ENCODE measurements around the gene ADM.
A peak's percentile ranks its signal among the peaks of the same experiment; 100 is the strongest.

Gene ADM

GRCh38 chr11:10320736-10321465 is 16.0 kb downstream of the ADM start:
- no peak for DNase-seq
- no peak overlapping the region for H3K4me3 ChIP-seq (ENCODE audit: insufficient read depth, low read depth, low read length, poor library complexity, severe bottlenecking)
- H3K27me3 ChIP-seq (replicated peaks; ENCODE audit: control insufficient read depth, insufficient read depth, low read length, poor library complexity, severe bottlenecking), result no peaks in the 10 kb centered on the region
- no peaks in the 10 kb centered on the region for H3K36me3 ChIP-seq (ENCODE audit: control insufficient read depth, insufficient read depth, low read length)
- H3K4me1 ChIP-seq (ENCODE audit: control insufficient read depth, insufficient read depth, low read length, poor library complexity, severe bottlenecking), result no peaks in the 10 kb centered on the region
- no peaks in the 10 kb centered on the region for H3K9me3 ChIP-seq (ENCODE audit: control insufficient read depth, low read length)
- no peak overlapping the region for H3K27ac ChIP-seq (ENCODE audit: insufficient read depth, low read length, poor library complexity, severe bottlenecking)

DNA sequence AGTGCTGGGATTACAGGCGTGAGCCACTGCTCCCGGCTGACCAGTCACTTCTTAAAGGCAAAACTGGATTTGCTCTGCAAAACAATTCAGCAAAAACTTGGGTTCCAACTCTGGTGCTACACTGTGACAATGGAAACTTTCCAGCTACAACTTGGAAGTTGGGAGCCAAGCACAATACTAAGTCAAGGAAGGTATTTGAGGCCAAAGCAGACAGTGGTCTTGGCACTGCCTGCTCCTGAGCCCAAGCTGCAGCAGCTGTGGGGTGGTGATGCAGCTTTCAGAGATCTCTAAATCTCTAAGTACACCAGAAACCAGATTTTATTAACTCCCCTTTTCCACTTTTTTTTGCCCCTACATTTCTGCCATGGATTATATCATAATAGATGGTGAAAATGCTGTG is 17.5 kb downstream of the ADM start:
- Histone ChIP-seq H3K4me1 (ENCODE audit: control insufficient read depth, insufficient read depth, low read length, poor library complexity, severe bottlenecking) (no peaks in the 10 kb centered on the region), H3K9me3 (ENCODE audit: control insufficient read depth, low read length) (no peaks in the 10 kb centered on the region), H3K36me3 (ENCODE audit: control insufficient read depth, insufficient read depth, low read length) (no peaks in the 10 kb centered on the region), H3K27me3 (replicated peaks; ENCODE audit: control insufficient read depth, insufficient read depth, low read length, poor library complexity, severe bottlenecking) (no peaks in the 10 kb centered on the region), H3K4me3 (ENCODE audit: insufficient read depth, low read depth, low read length, poor library complexity, severe bottlenecking) (no peak overlapping the region), H3K27ac (ENCODE audit: insufficient read depth, low read length, poor library complexity, severe bottlenecking) (no peak overlapping the region)
- DNase-seq, result no peak

- H3K4me1 ChIP-seq (ENCODE audit: control insufficient read depth, insufficient read depth, low read length, poor library complexity, severe bottlenecking), result no peaks in the 10 kb centered on the region
- H3K9me3 ChIP-seq (ENCODE audit: control insufficient read depth, low read length), result no peaks in the 10 kb centered on the region
- no peaks in the 10 kb centered on the region for H3K27me3 ChIP-seq (replicated peaks; ENCODE audit: control insufficient read depth, insufficient read depth, low read length, poor library complexity, severe bottlenecking)
- H3K36me3 ChIP-seq (ENCODE audit: control insufficient read depth, insufficient read depth, low read length), result no peaks in the 10 kb centered on the region
- H3K27ac ChIP-seq (ENCODE audit: insufficient read depth, low read length, poor library complexity, severe bottlenecking), result no peak overlapping the region
- H3K4me3 ChIP-seq (ENCODE audit: insufficient read depth, low read depth, low read length, poor library complexity, severe bottlenecking), result no peak overlapping the region
- peak in 2 of 3 donors; percentile 6 to 21 for DNase-seq
Observed at GRCh38 chr11:10322830-10323792, 18.2 kb downstream of the ADM start.

GRCh38 chr11:10323793-10324170 is 18.9 kb downstream of the ADM start:
- Histone ChIP-seq H3K27me3 (replicated peaks; ENCODE audit: control insufficient read depth, insufficient read depth, low read length, poor library complexity, severe bottlenecking) (no peaks in the 10 kb centered on the region), H3K36me3 (ENCODE audit: control insufficient read depth, insufficient read depth, low read length) (no peaks in the 10 kb centered on the region), H3K4me3 (ENCODE audit: insufficient read depth, low read depth, low read length, poor library complexity, severe bottlenecking) (no peak overlapping the region), H3K9me3 (ENCODE audit: control insufficient read depth, low read length) (no peaks in the 10 kb centered on the region), H3K4me1 (ENCODE audit: control insufficient read depth, insufficient read depth, low read length, poor library complexity, severe bottlenecking) (no peaks in the 10 kb centered on the region), H3K27ac (ENCODE audit: insufficient read depth, low read length, poor library complexity, severe bottlenecking) (no peak overlapping the region)
- DNase-seq, result no peak

- no peaks in the 10 kb centered on the region for H3K36me3 ChIP-seq (ENCODE audit: control insufficient read depth, insufficient read depth, low read length)
- no peak overlapping the region for H3K4me3 ChIP-seq (ENCODE audit: insufficient read depth, low read depth, low read length, poor library complexity, severe bottlenecking)
- no peaks in the 10 kb centered on the region for H3K9me3 ChIP-seq (ENCODE audit: control insufficient read depth, low read length)
- no peaks in the 10 kb centered on the region for H3K27me3 ChIP-seq (replicated peaks; ENCODE audit: control insufficient read depth, insufficient read depth, low read length, poor library complexity, severe bottlenecking)
- no peaks in the 10 kb centered on the region for H3K4me1 ChIP-seq (ENCODE audit: control insufficient read depth, insufficient read depth, low read length, poor library complexity, severe bottlenecking)
- H3K27ac ChIP-seq (ENCODE audit: insufficient read depth, low read length, poor library complexity, severe bottlenecking), result no peak overlapping the region
- DNase-seq, result no peak
Observed at GRCh38 chr11:10324474-10324873, 19.6 kb downstream of the ADM start.

DNA sequence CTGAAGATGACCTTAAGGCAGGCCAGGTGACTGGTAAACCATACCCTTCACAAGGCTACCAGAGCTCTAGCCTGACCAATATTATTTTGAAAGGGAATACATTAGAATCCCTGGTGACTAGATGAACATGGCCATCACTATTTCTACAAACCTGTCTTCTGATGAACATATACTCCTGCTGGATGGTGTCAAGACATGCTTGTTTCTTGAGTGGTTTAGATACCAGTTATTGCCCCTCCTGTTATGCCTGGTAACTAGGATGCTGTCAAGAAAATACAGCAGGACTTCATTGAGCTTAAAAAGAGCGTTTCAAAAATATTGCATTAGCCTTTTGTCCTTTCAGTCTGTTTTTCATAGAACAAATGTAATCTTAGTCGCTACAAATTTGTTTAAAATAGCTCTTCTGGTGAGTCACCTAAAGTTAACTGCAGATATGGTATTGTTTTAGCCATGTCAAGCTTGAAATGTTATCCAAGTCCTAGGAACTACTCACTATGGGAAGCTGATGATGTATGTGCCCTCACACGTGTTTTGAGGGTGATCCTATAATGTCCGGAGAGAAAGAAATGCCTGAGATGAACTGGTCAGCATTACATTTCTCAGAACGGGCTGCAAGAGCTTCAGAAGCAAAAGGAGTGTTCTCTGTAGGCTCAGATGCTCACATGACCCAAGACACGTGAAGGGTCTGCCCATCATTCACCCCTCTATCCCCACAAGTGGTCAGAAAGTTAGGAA is 20.6 kb downstream of the ADM start:
- Histone ChIP-seq H3K27me3 (replicated peaks; ENCODE audit: control insufficient read depth, insufficient read depth, low read length, poor library complexity, severe bottlenecking) (no peaks in the 10 kb centered on the region), H3K27ac (ENCODE audit: insufficient read depth, low read length, poor library complexity, severe bottlenecking) (no peak overlapping the region), H3K9me3 (ENCODE audit: control insufficient read depth, low read length) (no peaks in the 10 kb centered on the region), H3K36me3 (ENCODE audit: control insufficient read depth, insufficient read depth, low read length) (no peaks in the 10 kb centered on the region), H3K4me1 (ENCODE audit: control insufficient read depth, insufficient read depth, low read length, poor library complexity, severe bottlenecking) (no peaks in the 10 kb centered on the region), H3K4me3 (ENCODE audit: insufficient read depth, low read depth, low read length, poor library complexity, severe bottlenecking) (no peak overlapping the region)
- DNase-seq, result no peak

DNA sequence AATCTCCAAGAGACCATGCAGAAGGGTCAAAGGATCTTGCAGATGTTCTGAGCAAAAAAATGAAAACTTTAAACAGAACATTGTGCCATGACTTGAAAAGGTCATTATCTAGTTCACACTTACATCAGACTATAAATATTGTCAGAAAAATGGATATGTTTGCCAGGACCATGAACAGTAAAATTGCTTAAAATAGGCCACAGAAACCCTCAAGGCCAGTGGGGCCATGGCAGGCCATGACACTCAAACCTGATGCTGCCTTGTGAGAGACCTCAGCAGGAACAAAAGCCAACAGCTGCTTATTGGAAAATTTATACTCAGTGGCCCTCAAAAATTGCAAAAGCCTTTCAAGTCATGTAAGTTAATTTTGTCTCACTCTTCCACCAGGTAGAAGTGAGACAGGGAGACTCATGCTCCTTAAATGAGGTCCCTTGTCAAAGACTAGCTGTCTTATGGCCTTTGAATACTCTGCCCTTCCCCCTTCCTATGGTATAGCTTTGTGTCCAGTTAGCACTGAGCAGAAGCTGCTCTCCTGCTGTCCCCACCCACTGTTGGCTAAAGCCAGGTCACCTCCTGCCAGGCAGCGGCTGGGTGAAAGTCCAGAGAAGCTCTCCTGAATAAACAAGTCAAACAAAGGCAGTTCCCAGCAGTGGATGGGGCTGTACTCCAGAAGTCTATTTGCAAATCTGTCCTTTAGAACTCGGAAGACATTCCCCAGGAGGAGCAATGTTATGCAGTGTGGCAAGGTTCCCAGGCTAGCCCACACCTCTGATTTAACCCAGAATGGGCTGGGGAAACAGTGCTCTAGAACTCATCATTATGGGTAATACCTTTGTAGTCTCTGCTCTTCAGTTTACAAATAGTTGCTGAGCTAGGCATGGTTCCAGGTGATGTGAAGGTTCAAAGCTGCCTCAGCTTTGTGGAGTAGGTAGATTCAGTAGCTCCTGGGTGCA is 21.4 kb downstream of the ADM start:
- Histone ChIP-seq H3K9me3 (ENCODE audit: control insufficient read depth, low read length) (no peaks in the 10 kb centered on the region), H3K4me1 (ENCODE audit: control insufficient read depth, insufficient read depth, low read length, poor library complexity, severe bottlenecking) (no peaks in the 10 kb centered on the region), H3K4me3 (ENCODE audit: insufficient read depth, low read depth, low read length, poor library complexity, severe bottlenecking) (no peak overlapping the region), H3K27ac (ENCODE audit: insufficient read depth, low read length, poor library complexity, severe bottlenecking) (no peak overlapping the region), H3K27me3 (replicated peaks; ENCODE audit: control insufficient read depth, insufficient read depth, low read length, poor library complexity, severe bottlenecking) (no peaks in the 10 kb centered on the region), H3K36me3 (ENCODE audit: control insufficient read depth, insufficient read depth, low read length) (no peaks in the 10 kb centered on the region)
- no peak for DNase-seq

DNA sequence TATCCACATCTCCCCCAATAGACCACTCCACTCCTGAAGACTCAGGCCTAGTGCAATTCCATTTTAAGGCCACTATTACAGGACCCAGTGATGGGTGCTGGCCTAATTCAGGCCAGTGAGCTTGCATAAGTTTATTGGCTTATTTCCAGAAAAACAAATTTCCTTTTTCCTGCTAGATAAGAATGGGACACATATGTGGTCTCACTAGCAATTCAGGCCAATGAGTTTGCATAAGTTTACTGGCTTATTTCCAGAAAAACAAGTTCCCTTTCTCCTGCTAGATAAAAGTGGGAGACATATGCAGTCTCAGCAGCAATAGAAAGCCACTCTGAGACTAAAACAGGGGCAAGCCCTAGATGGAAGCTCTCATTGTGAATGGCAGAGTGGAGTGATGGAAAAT is 22.4 kb downstream of the ADM start:
- no peaks in the 10 kb centered on the region for H3K27me3 ChIP-seq (replicated peaks; ENCODE audit: control insufficient read depth, insufficient read depth, low read length, poor library complexity, severe bottlenecking)
- no peaks in the 10 kb centered on the region for H3K9me3 ChIP-seq (ENCODE audit: control insufficient read depth, low read length)
- no peaks in the 10 kb centered on the region for H3K4me1 ChIP-seq (ENCODE audit: control insufficient read depth, insufficient read depth, low read length, poor library complexity, severe bottlenecking)
- DNase-seq, result no peak
- H3K4me3 ChIP-seq (ENCODE audit: insufficient read depth, low read depth, low read length, poor library complexity, severe bottlenecking), result no peak overlapping the region
- H3K27ac ChIP-seq (ENCODE audit: insufficient read depth, low read length, poor library complexity, severe bottlenecking), result no peak overlapping the region
- no peaks in the 10 kb centered on the region for H3K36me3 ChIP-seq (ENCODE audit: control insufficient read depth, insufficient read depth, low read length)

GRCh38 chr11:10328314-10329098 is 23.6 kb downstream of the ADM start:
- Histone ChIP-seq H3K27ac (ENCODE audit: insufficient read depth, low read length, poor library complexity, severe bottlenecking) (no peak overlapping the region), H3K27me3 (replicated peaks; ENCODE audit: control insufficient read depth, insufficient read depth, low read length, poor library complexity, severe bottlenecking) (no peaks in the 10 kb centered on the region), H3K9me3 (ENCODE audit: control insufficient read depth, low read length) (no peaks in the 10 kb centered on the region), H3K36me3 (ENCODE audit: control insufficient read depth, insufficient read depth, low read length) (no peaks in the 10 kb centered on the region), H3K4me3 (ENCODE audit: insufficient read depth, low read depth, low read length, poor library complexity, severe bottlenecking) (no peak overlapping the region), H3K4me1 (ENCODE audit: control insufficient read depth, insufficient read depth, low read length, poor library complexity, severe bottlenecking) (no peaks in the 10 kb centered on the region)
- DNase-seq, result no peak
